Neural progenitor cell (in vitro differentiated cells): ENCODE measurements around the gene VHLL. TPM values are rescaled to one million over a fixed set of nuclear protein-coding genes. Genes with fewer than 3 reads are reported as not detected.

Source experiments
- DNase-seq: peaks from one replicate; pipeline ENCODE4 v3.0.0-alpha.2; 2016; ENCODE audit warnings: low spot score
- H2AFZ ChIP-seq: fragments of 200-600 bp; sonication (generic); replicated peaks from 2 replicates; pipeline ENCODE4 v1.6.1; 2016; ENCODE audit warnings: antibody characterized with exemption
- H3F3A ChIP-seq: fragments of 200-600 bp; sonication (generic); 2 replicates; pipeline ENCODE4 v1.6.1; 2016; ENCODE audit warnings: antibody characterized with exemption, low read depth
- H3K27ac ChIP-seq: fragments of 200-600 bp; sonication (generic); 2 replicates; pipeline ENCODE4 v1.5.1; 2016; ENCODE audit warnings: mild to moderate bottlenecking
- H3K27me3 ChIP-seq: fragments of 200-600 bp; sonication (generic); 2 replicates; pipeline ENCODE4 v1.6.1; 2016; ENCODE audit warnings: mild to moderate bottlenecking, moderate library complexity
- H3K36me3 ChIP-seq: fragments of 200-600 bp; sonication (generic); 2 replicates; pipeline ENCODE4 v1.5.1; 2016
- H3K4me1 ChIP-seq: fragments of 200-600 bp; sonication (generic); 2 replicates; pipeline ENCODE4 v1.6.1; 2016; ENCODE audit warnings: mixed run types
- H3K4me2 ChIP-seq: fragments of 200-600 bp; sonication (generic); 2 replicates; pipeline ENCODE4 v1.6.1; 2016
- H3K4me3 ChIP-seq: fragments of 200-600 bp; sonication (generic); 2 replicates; pipeline ENCODE4 v1.5.1; 2016
- H3K79me2 ChIP-seq: fragments of 200-600 bp; sonication (generic); 2 replicates; pipeline ENCODE4 v1.6.1; 2016; ENCODE audit warnings: low read depth
- H3K9ac ChIP-seq: fragments of 200-600 bp; sonication (generic); 2 replicates; pipeline ENCODE4 v1.6.1; 2016
- H3K9me3 ChIP-seq: fragments of 200-600 bp; sonication (generic); 2 replicates; pipeline ENCODE4 v1.5.1; 2016; ENCODE audit warnings: low read depth
- H4K20me1 ChIP-seq: fragments of 200-600 bp; sonication (generic); 2 replicates; pipeline ENCODE4 v1.6.1; 2016; ENCODE audit warnings: low read depth
- H3K27ac Mint-ChIP-seq: 3 replicates; pipeline ENCODE4 v1.8.0; 2021; ENCODE audit warnings: mixed read lengths
- H3K27me3 Mint-ChIP-seq: 2 replicates; pipeline ENCODE4 v1.8.0; 2022; ENCODE audit warnings: low read depth, mild to moderate bottlenecking, inconsistent platforms, moderate library complexity, mixed read lengths; ENCODE audit not compliant: insufficient read depth
- H3K36me3 Mint-ChIP-seq: 3 replicates; pipeline ENCODE4 v1.8.0; 2021; ENCODE audit warnings: mixed read lengths
- H3K4me1 Mint-ChIP-seq: 3 replicates; pipeline ENCODE4 v1.8.0; 2021; ENCODE audit warnings: mixed read lengths
- H3K4me3 Mint-ChIP-seq: 3 replicates; pipeline ENCODE4 v1.8.0; 2021; ENCODE audit warnings: mild to moderate bottlenecking, moderate library complexity, mixed read lengths
- H3K9me3 Mint-ChIP-seq: 3 replicates; pipeline ENCODE4 v1.8.0; 2020; ENCODE audit warnings: mixed read lengths
- EZH2 ChIP-seq: fragments of 200-600 bp; sonication (generic); IDR thresholded peaks from 2 replicates; pipeline ENCODE4 v1.6.1; 2017; ENCODE audit warnings: antibody characterized with exemption, mild to moderate bottlenecking, moderate library complexity
- EZH2phosphoT487 ChIP-seq: fragments of 200-600 bp; sonication (generic); IDR thresholded peaks from 2 replicates; pipeline ENCODE4 v1.6.1; 2017; ENCODE audit warnings: antibody characterized with exemption
- total RNA-seq: library from RNA; depleted of rRNA; stranded (reverse); fragments of >200 nt; gene quantifications from 2 replicates; pipeline ENCODE4 v1.2.3, GENCODE V29; 2015; ENCODE audit warnings: low replicate concordance
- TF ChIP-seq, protein P1 (sequence below): fragments of 200-600 bp; sonication (generic); IDR thresholded peaks from 2 replicates; pipeline ENCODE4 v1.5.1; 2017; ENCODE audit warnings: antibody characterized with exemption, mild to moderate bottlenecking

The VHLL gene
- total RNA-seq, 1 donor from 2014 or later: not detected

DNA sequence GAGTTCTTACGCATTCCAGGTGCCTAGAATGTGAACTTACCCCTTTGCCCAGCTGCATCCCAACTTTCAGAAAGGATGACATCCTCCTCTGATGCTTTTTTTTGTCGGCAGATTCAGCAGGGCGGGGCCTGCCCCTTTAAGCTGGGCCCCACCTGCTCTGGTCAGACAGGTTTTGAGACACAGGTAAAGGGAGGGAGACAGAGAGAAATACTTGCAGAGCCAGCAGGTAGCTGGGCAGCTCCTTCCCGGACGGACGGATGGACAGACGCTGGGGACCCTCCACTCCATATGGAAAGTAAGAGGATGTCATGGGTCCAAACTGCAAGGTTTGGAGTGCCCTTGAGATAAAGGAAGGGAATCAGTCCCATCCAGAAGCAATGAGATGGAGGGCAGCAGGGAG lies 15.0 kb downstream of the VHLL start, which contains the start of gene TMEM79:
TMEM79 (plus strand) TSS at position 214 of the 400 bp plus-strand sequence. CDS start 902 bp downstream, outside the sequence.
- Histone ChIP-seq H3K4me1 (peaks cover 14% of the 10 kb centered on the region), H2AFZ (peak within 1 kb of the TSS; percentile 49), H3K27me3 (no peaks in the 10 kb centered on the region), H4K20me1 (peaks cover 28% of the 10 kb centered on the region), H3K36me3 (peaks cover 6% of the 10 kb centered on the region), H3F3A (no peaks in the 10 kb centered on the region), H3K27ac (peak within 1 kb of the TSS; percentile 5), H3K79me2 (peaks cover 38% of the 10 kb centered on the region), H3K9ac (peak within 1 kb of the TSS; percentile 74), H3K4me2 (peak within 1 kb of the TSS; percentile 82), H3K9me3 (no peaks in the 10 kb centered on the region), H3K4me3 (peak within 1 kb of the TSS; percentile 86)
- Mint-ChIP-seq H3K9me3 (no peaks in the 10 kb centered on the region), H3K36me3 (no peaks in the 10 kb centered on the region), H3K27ac (peak within 1 kb of the TSS; percentile 84), H3K27me3 (peaks cover 2% of the 10 kb centered on the region), H3K4me1 (peaks cover 23% of the 10 kb centered on the region), H3K4me3 (peak within 1 kb of the TSS; percentile 90)
- TF ChIP-seq, protein P1, sequence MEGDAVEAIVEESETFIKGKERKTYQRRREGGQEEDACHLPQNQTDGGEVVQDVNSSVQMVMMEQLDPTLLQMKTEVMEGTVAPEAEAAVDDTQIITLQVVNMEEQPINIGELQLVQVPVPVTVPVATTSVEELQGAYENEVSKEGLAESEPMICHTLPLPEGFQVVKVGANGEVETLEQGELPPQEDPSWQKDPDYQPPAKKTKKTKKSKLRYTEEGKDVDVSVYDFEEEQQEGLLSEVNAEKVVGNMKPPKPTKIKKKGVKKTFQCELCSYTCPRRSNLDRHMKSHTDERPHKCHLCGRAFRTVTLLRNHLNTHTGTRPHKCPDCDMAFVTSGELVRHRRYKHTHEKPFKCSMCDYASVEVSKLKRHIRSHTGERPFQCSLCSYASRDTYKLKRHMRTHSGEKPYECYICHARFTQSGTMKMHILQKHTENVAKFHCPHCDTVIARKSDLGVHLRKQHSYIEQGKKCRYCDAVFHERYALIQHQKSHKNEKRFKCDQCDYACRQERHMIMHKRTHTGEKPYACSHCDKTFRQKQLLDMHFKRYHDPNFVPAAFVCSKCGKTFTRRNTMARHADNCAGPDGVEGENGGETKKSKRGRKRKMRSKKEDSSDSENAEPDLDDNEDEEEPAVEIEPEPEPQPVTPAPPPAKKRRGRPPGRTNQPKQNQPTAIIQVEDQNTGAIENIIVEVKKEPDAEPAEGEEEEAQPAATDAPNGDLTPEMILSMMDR: no peak
- no peak for TF ChIP-seq EZH2
- TF ChIP-seq EZH2phosphoT487: no peak
- DNase-seq: no peak

DNA sequence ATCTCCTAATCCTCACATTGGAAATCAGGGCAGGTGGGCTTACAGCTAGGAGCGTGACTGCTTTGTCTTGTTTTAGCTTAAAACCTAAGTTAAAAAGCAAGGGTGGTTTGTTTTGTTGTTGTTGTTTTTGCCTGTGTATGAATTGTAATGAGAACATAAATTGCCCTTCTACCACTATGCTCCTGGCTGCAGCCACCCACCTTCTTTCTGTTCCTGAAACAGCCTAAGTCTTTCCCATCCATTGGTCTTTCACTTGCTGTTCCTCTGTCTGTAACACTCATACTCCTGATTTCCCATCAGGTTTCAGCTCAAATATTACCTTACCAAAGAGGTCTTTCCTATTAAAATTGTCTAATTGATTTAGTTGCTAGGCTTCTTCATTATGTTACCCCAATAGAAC lies 15.6 kb downstream of the VHLL start:
- no peaks in the 10 kb centered on the region for H3K36me3 Mint-ChIP-seq
- Histone ChIP-seq H3K4me1 (peaks cover 14% of the 10 kb centered on the region), H3K9me3 (no peaks in the 10 kb centered on the region), H3K4me2 (peak overlapping the region; percentile 82), H3K79me2 (peaks cover 44% of the 10 kb centered on the region), H4K20me1 (peaks cover 34% of the 10 kb centered on the region), H3K9ac (peak overlapping the region; percentile 74), H3K27ac (peak overlapping the region; percentile 5), H3K36me3 (peaks cover 7% of the 10 kb centered on the region), H2AFZ (peak overlapping the region; percentile 49), H3F3A (no peaks in the 10 kb centered on the region), H3K4me3 (peak overlapping the region; percentile 86), H3K27me3 (no peaks in the 10 kb centered on the region)
- peaks cover 2% of the 10 kb centered on the region for H3K27me3 Mint-ChIP-seq
- H3K4me1 Mint-ChIP-seq: peaks cover 23% of the 10 kb centered on the region
- no peak for TF ChIP-seq EZH2
- TF ChIP-seq, protein P1: no peak
- no peak for TF ChIP-seq EZH2phosphoT487
- H3K4me3 Mint-ChIP-seq: peak overlapping the region; percentile 90
- H3K27ac Mint-ChIP-seq: peak overlapping the region; percentile 81
- DNase-seq: no peak
- H3K9me3 Mint-ChIP-seq: no peaks in the 10 kb centered on the region

DNA sequence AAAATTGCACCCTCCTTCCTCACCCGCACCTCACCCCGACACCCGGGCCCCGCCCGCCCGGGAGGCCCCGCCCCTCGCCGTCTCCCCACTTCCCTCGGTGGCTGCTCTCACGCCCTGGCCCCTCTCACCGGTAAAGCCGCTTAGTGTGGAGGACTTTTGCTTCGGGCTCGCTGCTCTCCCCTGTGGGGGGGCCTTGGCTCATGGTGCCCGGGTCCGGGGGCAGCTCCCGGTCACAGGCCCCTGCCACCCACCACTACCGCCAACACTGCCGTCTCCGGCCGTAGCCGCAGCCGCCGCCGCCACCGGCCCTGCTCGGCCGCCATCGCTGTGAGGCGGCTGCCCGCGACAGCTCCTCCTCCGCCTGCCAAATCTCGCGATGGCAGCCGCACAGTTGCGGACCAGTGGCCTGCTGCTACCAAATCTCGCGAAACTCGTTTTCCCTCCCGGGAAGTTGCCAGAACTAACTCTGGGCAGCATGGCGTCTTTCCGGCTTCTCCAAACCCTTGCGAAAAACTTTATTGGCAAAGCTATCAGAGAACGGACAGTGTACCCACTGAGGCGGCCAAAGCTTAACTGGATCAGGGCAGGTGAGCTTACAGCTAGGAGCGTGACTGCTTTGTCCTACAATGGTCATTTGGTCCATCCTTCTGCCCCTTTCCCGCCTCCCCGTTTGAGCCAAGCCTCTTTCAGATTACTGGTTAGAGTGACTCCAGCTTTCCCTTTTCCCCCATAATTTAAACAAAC lies 16.5 kb downstream of the VHLL start, which contains the start of gene SMG5:
SMG5 (minus strand) TSS at position 347 of the 744 bp plus-strand sequence; CDS start at position 202, 145 bp downstream.
- H3K4me1 ChIP-seq: peaks cover 14% of the 10 kb centered on the region
- TF ChIP-seq EZH2 (no peak), EZH2phosphoT487 (no peak)
- TF ChIP-seq, protein P1: no peak
- Mint-ChIP-seq H3K9me3 (no peaks in the 10 kb centered on the region), H3K4me3 (peak within 1 kb of the TSS; percentile 90), H3K27me3 (peaks cover 2% of the 10 kb centered on the region), H3K27ac (peak within 1 kb of the TSS; percentile 97), H3K4me1 (peaks cover 23% of the 10 kb centered on the region), H3K36me3 (peaks cover 6% of the 10 kb centered on the region)
- peaks cover 9% of the 10 kb centered on the region for H3K36me3 ChIP-seq
- no peaks in the 10 kb centered on the region for H3K9me3 ChIP-seq
- peaks cover 51% of the 10 kb centered on the region for H3K79me2 ChIP-seq
- H3K9ac ChIP-seq: peak within 1 kb of the TSS; percentile 98
- H3K27ac ChIP-seq: peak within 1 kb of the TSS; percentile 89
- H3K4me2 ChIP-seq: peak within 1 kb of the TSS; percentile 85
- H3K4me3 ChIP-seq: peak within 1 kb of the TSS; percentile 86
- no peaks in the 10 kb centered on the region for H3F3A ChIP-seq
- peak; percentile 99 for DNase-seq
- H3K27me3 ChIP-seq: no peaks in the 10 kb centered on the region
- H4K20me1 ChIP-seq: peaks cover 34% of the 10 kb centered on the region
- H2AFZ ChIP-seq: peak within 1 kb of the TSS; percentile 77
